GM04504 (cell line): Measurements from ENCODE around the gene DAB2IP.
"Not testable (repeated sequence)": the region's sequence is repeated elsewhere in the genome, so short reads cannot be mapped to it uniquely, and the experiment has no call there.

Experiments
- DNase-seq: peaks from one replicate; pipeline ENCODE4 v3.0.0-alpha.2; 2012; ENCODE audit warnings: low read depth

Gene DAB2IP

GRCh38 chr9:121626012-121626411, 25.4 kb upstream of the DAB2IP start:
- DNase-seq = no peak

GRCh38 chr9:121627427-121627826, 24.0 kb upstream of the DAB2IP start:
- DNase-seq = no peak

DNA sequence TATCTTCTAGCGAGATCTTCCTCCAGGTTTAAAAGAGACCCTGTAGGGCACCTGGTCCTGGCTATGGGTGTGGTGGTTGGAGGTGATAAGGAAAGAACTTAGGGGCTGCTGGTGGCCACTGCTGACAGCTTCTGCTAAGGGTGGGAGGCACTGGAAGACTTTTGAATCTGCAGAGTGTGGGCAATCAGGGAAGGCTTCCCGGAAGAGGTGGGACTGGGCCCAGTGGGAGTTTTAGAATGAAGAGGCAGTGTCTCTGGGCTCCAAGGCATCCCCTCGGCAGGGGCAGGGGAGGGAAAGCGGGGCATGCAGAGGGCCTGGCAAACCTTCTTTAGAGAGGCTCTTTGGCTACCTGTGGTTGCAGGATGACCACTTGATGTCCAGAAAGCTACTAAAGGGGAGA, 23.0 kb upstream of the DAB2IP start:
- no peak for DNase-seq

DNA sequence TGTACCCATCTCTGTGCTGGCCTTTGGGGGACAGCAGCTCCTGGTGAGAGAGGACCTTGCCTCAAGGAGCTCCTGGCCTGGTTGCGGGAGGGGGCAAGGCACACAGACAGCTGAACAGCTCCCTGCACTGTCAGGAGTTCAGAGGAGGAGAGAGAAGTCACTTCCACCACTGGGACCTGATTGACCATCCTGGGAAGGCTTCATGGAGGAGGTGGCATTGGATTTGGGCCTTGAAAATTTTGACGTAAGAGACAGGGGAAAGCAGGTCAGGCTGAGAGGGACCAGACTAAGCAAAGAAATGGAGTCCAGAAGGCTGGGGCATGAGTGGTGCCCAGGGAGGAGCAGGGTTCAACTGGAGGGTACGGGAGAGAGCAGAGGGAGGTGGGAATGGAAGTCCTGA, 20.3 kb upstream of the DAB2IP start:
- no peak for DNase-seq

DNA sequence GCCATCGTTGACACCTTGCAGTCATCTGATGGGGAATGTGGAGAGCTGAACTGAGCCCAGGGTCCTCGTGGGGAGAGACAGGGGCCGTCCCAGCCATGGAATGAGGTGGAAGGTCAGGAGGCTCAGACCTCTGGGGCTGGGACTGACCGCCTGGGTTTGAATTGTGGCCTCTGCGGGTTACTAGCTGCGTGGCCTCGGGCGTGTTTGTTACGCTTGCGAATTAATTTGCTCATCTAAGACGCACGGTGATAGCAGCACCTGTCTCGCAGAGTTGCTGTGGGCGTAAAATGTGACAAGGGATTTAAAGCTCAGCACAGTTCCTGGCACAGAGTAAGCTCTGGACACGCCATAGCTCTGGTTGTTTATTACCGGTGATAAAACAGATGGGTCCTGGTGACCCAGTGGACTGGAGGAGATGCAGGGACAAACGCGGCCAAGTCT, 19.4 kb upstream of the DAB2IP start:
- no peak for DNase-seq

- DNase-seq = no peak
These were observed 18.2 kb upstream of the DAB2IP start for GRCh38 chr9:121633119-121633714.

- DNase-seq = no peak
These were observed 17.7 kb upstream of the DAB2IP start for GRCh38 chr9:121633736-121634135.

GRCh38 chr9:121634329-121635261, 16.8 kb upstream of the DAB2IP start:
- no peak for DNase-seq

DNA sequence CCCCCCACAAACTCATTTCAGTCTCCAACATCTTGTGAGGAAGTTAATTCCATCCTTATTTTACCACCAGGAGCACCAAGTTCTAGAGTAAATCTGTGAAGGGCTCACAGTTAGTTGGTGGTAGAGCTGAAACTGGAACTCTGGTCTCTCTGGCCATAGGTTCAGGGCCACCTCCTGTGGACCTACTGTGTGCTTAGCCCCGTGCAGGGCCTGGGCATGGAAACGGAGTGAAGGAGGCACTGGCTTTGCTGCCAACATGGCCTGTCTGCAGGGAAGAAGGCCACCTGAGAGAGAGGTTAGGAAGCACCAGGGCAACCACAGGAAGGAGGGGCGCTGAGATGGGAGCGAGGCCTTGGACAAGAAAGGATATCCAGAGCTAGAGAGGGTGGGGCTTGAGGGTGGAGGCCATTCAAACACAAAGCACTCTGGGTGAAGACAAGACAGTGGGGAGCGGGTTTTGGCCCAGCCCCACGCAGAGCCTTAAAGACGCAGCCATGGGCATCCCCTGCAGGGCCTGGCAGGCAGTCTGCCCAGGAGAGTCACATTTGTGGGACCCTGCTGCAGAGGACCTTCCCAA, 16.0 kb upstream of the DAB2IP start:
- no peak for DNase-seq

DNA sequence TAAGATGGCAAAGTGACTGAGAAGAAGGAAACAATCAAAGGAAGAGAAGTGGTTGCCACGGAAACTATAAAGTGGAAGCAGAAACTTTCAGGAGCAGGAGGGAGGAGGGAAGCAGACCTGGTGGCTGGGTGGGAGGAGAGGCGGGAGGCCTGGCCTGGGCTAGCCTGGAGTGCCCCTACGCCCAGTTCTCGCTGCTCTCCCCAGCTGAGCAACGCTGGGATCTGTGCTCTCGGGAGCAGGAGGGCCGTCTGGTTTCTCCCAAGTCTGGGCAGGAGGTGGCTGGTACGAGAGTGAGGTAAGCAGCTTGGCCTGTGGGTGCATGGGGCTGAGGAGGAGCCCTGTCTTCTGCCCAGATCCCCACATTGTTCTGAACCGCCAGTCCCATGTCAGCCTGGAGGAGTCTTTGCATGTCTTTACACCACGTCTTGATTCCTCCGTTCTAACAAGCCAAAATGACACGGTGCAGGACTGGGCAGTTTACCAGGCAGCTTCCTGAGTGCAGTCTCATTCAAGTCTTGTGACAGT, 15.0 kb upstream of the DAB2IP start:
- peak; percentile 53 for DNase-seq

DNA sequence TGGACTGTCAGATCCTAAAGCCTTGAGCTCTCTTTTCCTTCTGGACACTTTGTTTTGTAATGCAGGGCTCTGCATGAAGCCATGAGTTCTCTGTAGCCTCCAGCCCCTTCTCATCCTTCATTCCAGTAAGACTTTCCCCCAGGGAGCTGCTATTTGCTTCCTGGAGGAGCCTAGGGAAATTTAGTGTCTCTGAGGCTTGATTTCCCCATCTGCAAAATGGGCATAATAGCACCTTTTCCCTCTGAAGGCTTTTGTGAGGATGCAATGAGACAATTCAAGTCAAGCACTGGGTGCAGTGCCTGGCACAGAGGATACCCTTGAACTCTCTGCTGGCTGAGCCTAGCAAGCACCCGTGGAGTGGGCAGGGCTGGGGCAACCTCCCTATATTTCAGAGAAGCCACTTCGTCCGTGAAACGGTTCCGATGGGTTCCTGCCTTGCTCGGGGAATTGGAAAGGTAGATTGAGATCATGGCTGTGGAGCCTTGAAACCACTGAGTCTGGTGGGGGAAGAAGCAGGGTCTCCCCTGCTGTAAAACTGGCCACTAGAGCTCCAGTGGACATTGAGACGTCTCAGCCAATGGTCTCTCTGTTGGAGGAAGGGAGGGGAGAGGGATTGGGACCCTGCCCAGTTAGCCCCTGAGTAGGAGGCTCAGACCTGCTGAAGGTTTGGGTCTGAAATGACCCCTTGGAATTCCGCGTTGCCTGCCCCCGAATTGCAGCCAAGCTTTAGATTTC, 14.3 kb upstream of the DAB2IP start:
- no peak for DNase-seq

DNA sequence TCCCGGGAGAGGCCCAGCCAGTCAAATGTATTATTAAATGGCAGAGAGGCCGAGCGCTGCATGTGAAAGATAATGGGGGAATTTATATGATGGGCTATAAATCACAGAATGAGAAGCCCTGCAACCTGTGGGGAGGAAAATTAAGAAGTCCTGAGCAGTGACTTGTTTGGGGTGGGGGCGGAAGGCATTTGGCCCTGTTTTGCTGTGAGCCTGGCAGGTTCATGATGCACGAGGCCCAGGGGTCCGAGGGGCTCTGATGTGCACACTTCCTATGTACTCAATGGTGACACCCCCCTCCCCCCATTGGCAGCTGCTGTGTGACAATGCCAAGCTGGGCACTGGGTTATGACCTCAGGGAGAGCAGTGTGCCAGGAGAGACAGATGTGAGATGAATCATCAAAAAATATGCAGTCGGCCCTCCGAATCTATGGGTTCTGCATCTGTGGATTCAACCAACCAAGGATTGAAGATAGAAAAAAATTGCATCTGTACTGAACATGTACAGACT, 13.7 kb upstream of the DAB2IP start:
- DNase-seq = no peak

- DNase-seq = no peak
These were observed 13.0 kb upstream of the DAB2IP start for GRCh38 chr9:121638399-121638798.

DNA sequence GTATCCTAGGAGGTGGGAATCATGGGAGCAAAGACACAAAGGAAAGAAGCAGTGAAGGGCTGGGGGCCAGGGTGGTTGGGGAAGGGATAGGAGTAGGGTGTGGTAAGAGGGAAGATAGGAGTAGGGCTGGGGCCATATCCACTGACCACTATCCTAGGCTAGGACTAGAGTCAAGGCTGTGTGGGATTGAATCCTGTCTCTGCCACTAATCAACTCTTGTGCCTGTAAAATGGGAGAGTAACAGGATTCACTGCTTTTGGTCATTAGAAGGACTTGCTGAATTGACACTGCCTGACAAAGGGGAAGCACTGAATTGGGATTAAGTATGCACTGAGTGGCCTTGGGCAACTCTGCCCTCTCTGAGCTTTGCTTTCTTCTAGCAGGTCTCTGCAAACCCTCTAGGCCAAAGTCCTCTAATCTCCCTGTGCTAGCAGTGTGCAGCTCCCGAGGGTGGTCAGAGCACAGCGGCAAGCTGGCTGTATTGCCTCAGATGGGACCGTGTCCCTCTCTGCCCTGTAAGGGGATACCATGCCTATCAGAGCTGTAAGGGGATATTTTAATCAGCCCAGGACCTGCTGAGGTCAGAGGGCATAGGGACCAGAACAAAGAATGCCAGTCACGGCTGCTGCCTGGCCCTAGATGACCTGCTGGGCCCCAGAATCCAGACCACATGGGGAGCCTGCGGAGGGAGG, 12.4 kb upstream of the DAB2IP start:
- no peak for DNase-seq

- no peak for DNase-seq
These were observed 11.8 kb upstream of the DAB2IP start for GRCh38 chr9:121639619-121640018.

- no peak for DNase-seq
These were observed 11.4 kb upstream of the DAB2IP start for GRCh38 chr9:121640076-121640475.

DNA sequence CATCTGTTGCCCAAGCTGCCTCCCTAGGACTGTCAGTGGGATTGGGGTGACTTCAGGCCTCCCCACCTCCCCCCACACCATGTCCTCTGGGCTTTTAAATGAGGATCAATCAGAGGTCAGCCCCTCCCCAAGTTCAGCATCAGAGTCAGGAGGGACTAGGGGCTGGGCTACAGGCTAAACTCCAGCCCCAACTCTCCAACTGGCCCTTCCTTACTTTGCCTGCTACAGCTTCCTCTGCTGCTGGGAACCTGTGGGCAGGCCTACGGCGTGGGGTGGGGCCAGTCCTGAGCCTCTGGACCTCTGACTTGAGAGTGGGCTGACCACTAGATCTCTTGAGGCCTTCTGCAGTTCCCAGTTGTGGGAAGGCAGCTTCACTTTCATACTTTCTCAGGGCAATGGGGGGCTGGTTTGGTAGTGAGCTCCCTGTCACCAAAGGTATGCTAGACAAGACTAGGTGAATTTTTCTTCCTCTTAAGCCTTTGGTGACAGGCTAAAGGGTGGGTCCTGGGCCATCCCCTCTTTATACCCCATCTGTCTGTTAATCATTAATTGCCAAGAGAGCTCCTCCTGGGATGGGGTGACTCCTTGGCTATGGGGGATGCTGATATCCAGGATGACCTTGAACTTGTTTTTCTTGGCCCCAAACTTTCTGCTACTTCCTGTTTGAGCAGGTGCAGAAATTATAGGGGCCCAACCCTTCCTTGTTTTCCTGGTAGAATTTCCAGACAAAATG, 10.8 kb upstream of the DAB2IP start:
- no peak for DNase-seq

GRCh38 chr9:121641224-121641611, 10.2 kb upstream of the DAB2IP start:
- no peak for DNase-seq

GRCh38 chr9:121642758-121643157, 8.7 kb upstream of the DAB2IP start:
- DNase-seq = no peak

- no peak for DNase-seq
These were observed 8.0 kb upstream of the DAB2IP start for GRCh38 chr9:121643473-121643872.

DNA sequence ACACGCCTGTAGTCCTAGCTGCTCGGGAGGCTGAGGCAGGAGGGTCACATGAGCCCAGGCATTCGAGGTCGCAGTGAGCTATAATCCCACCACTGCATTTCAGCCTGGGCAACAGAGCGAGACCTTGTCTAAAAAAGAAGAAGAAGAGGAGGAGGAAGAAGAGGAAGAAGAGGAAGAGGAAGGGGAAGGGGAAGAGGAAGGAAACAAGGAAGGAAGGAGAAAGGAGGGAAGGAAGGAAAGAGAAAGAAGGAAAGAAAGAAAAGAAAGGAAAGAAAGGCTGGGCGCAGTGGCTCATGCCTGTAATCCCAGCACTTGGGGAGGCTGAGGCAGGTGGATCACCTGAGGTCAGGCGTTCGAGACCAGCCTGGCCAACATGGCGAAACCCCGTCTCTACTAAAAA, 7.4 kb upstream of the DAB2IP start:
- not testable (repeated sequence) for DNase-seq
